Measurements from ENCODE around the gene TCFL5. TPM values are rescaled to one million over a fixed set of nuclear protein-coding genes. Genes with fewer than 3 reads are reported as not detected.

Gene TCFL5
- total RNA-seq, 1 experiment from 2014 or later = 23.8 TPM

Other genes with a start within 250 kb of the TCFL5 start
- gene SLCO4A1, start 219.3 kb downstream of the TCFL5 start, total RNA-seq (2021; ENCODE audit: unreplicated experiment) = 167 TPM
- 44.1 TPM for gene NTSR1, start 153.0 kb downstream of the TCFL5 start, total RNA-seq (2021; ENCODE audit: unreplicated experiment)
- 49.9 TPM for gene MRGBP, start 65.3 kb downstream of the TCFL5 start, total RNA-seq (2021; ENCODE audit: unreplicated experiment)
- gene OGFR, start 57.0 kb downstream of the TCFL5 start, total RNA-seq (2021; ENCODE audit: unreplicated experiment) = 47.3 TPM
- gene COL9A3, start 44.8 kb downstream of the TCFL5 start, total RNA-seq (2021; ENCODE audit: unreplicated experiment) = 46.6 TPM
- 57.3 TPM for gene DIDO1, start 64.7 kb upstream of the TCFL5 start, total RNA-seq (2021; ENCODE audit: unreplicated experiment)
- gene GID8, start 76.3 kb upstream of the TCFL5 start, total RNA-seq (2021; ENCODE audit: unreplicated experiment) = 37.3 TPM
- 0.28 TPM for gene SLC17A9, start 90.9 kb upstream of the TCFL5 start, total RNA-seq (2021; ENCODE audit: unreplicated experiment)
- not detected for gene BHLHE23, start 145.1 kb upstream of the TCFL5 start, total RNA-seq (2021; ENCODE audit: unreplicated experiment)